ENCODE data around the gene PTPRN2. TPM values are rescaled to one million over a fixed set of nuclear protein-coding genes. Genes with fewer than 3 reads are reported as not detected.

Gene PTPRN2
- total and polyA plus RNA-seq, 2 of the 8 experiments (the other 6 are each of a cell fraction or from before 2014, with no cell fraction given) = 2.6 to 4.5 TPM

DNA sequence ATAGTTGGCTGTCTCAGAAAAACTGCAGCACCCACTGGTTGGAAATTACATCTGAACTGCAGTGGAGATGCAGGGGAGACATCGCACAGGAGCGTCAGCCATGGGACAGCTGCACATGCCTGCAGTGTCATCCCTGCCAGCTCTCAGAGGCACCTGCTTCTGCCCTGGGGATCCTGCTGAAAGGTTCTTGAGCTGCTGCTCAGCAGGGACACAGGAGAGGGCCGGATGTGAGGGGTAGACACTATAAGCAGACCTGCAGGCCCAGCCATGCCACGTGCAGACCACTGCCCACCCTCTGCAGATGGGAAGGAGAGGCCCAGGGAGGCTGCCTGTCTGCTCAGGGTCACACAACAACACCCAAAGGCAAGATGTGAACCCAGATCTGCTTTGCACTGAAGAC lies 649.4 kb downstream of the PTPRN2 start:
- Histone ChIP-seq H4K5ac (ENCODE audit: insufficient read length, low read depth, low read length) (no peak overlapping the region), H3K36me3 (ENCODE audit: control insufficient read depth in 2 of 4, insufficient read depth in 4 of 4, low read length in 3 of 4) (no peaks in the 10 kb centered on the region), H3K56ac (replicated peaks; ENCODE audit: insufficient read length, low read depth, low read length) (no peak overlapping the region), H3K9ac (replicated peaks in 1 of 4; ENCODE audit: extremely low read depth in 1 of 4, low read depth in 3 of 4, low read length in 3 of 4) (no peak overlapping the region), H3K79me1 (ENCODE audit: low read depth, low read length) (no peaks in the 10 kb centered on the region), H4K8ac (ENCODE audit: extremely low read depth, insufficient read depth, low read length) (no peak overlapping the region), H2BK120ac (replicated peaks; ENCODE audit: low read depth, low read length) (no peak overlapping the region), H3K23ac (ENCODE audit: insufficient read length) (no peak overlapping the region), H2AK5ac (ENCODE audit: low read depth, low read length) (no peak overlapping the region), H3K27me3 (replicated peaks in 1 of 4; ENCODE audit: control insufficient read depth in 3 of 4, extremely low read depth in 1 of 4, insufficient read depth in 3 of 4, low read length in 3 of 4) (no peaks in the 10 kb centered on the region), H2BK15ac (ENCODE audit: low read length) (no peak overlapping the region), H3K14ac (ENCODE audit: insufficient read length) (no peak overlapping the region), H3K4me2 (ENCODE audit: insufficient read depth in 1 of 2, low read depth in 2 of 2, low read length in 2 of 2) (no peak overlapping the region), H3K18ac (ENCODE audit: extremely low read depth, low read length) (no peak overlapping the region), H2BK20ac (ENCODE audit: low read length) (no peak overlapping the region), H3K4me1 (replicated peaks in 1 of 4; ENCODE audit: control insufficient read depth in 3 of 4, insufficient read depth in 4 of 4, low read length in 3 of 4) (0 out of 7 replicates have a peak, but pooled peaks cover 0 to under 1% (median 0%) of the 10 kb centered on the region in 4 experiments), H3K9me3 (ENCODE audit: insufficient read depth in 2 of 2, low read depth in 1 of 2, low read length in 1 of 2) (peaks cover 2 to 13% of the 10 kb centered on the region in 2 experiments), H2AFZ (ENCODE audit: low read length) (no peak overlapping the region), H3K4ac (replicated peaks; ENCODE audit: insufficient read length, low read depth, low read length) (no peak overlapping the region), H3K23me2 (ENCODE audit: low read depth, low read length) (peaks cover 2% of the 10 kb centered on the region; the same call in 1 of the 2 replicates), H3K4me3 (ENCODE audit: extremely low read depth in 1 of 4, insufficient read depth in 2 of 4, low read depth in 3 of 4, low read length in 4 of 4) (no peak overlapping the region), H2BK12ac (ENCODE audit: low read depth, low read length) (no peak overlapping the region), H3K79me2 (ENCODE audit: control insufficient read depth in 1 of 2, insufficient read depth in 2 of 2, low read length in 2 of 2) (no peaks in the 10 kb centered on the region), H4K91ac (replicated peaks; ENCODE audit: insufficient read length, low read length) (peak overlapping the region; percentile 19), H3K27ac (ENCODE audit: low read depth, low read length) (no peak overlapping the region), H4K20me1 (replicated peaks in 1 of 2; ENCODE audit: control insufficient read depth in 1 of 2, insufficient read depth in 2 of 2, low read length in 2 of 2) (no peaks in the 10 kb centered on the region), H2BK5ac (ENCODE audit: low read depth, low read length) (no peak overlapping the region)
- FAIRE-seq (no peak), DNase-seq (ENCODE audit: low read depth in 1 of 2, low spot score in 2 of 2) (no peak)
- CTCF ChIA-PET (ENCODE audit: partially characterized antibody) = no interaction called here
- POLR2A ChIA-PET (ENCODE audit: partially characterized antibody) = interaction anchor here (1.2 kb wide), 1 partner anchor 17 kb away, joined by 3 read pairs; no protein-coding TSS in a partner anchor
- WGBS, 2 experiments (ENCODE audit: extremely low coverage in 1 of 2, insufficient coverage in 1 of 2, insufficient read length in 1 of 2, insufficient replicate concordance in 2 of 2, low coverage in 1 of 2, low lambda C conversion rate in 2 of 2, missing lambda C conversion rate in 1 of 2) = 85% methylated on average over 4 of the region's 4 CpGs; no CpG with 5 or more reads in 1 of the 2 experiments
- TF ChIP-seq FOSL1 (IDR thresholded peaks at IDR 0.05; ENCODE audit: insufficient read depth, low read depth, low read length) = no peak
- no peak for TF ChIP-seq MAX (IDR thresholded peaks at IDR 0.05)
- no peak for TF ChIP-seq TBP (IDR thresholded peaks at IDR 0.05; ENCODE audit: low read depth, low read length)
- no peak for TF ChIP-seq RXRA (IDR thresholded peaks at IDR 0.05; ENCODE audit: insufficient read depth, low read depth, low read length)
- TF ChIP-seq ASH2L (IDR thresholded peaks at IDR 0.05; ENCODE audit: low read length) = no peak
- TF ChIP-seq EGR1 (IDR thresholded peaks at IDR 0.05; ENCODE audit: borderline replicate concordance, low read depth, low read length) = no peak
- no peak for TF ChIP-seq PHF8 (conservative IDR thresholded peaks at IDR 0.05; ENCODE audit: low read depth, low read length)
- TF ChIP-seq SIX5 (IDR thresholded peaks at IDR 0.05; ENCODE audit: low read depth, low read length) = no peak
- TF ChIP-seq, protein P1, sequence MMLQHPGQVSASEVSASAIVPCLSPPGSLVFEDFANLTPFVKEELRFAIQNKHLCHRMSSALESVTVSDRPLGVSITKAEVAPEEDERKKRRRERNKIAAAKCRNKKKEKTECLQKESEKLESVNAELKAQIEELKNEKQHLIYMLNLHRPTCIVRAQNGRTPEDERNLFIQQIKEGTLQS (IDR thresholded peaks at IDR 0.05; ENCODE audit: insufficient read depth, low read depth, low read length) = no peak
- TF ChIP-seq TCF12 (IDR thresholded peaks at IDR 0.05; ENCODE audit: low read depth, low read length) = no peak
- TF ChIP-seq SP4 (IDR thresholded peaks at IDR 0.05; ENCODE audit: low read length) = no peak
- no peak for TF ChIP-seq SUZ12 (IDR thresholded peaks at IDR 0.05; ENCODE audit: low read length)

All from H1 (cell line).